ENCODE measurements around the gene APOF.
"Not testable (repeated sequence)": the region's sequence is repeated elsewhere in the genome, so short reads cannot be mapped to it uniquely, and the experiment has no call there.

The APOF gene, protein sequence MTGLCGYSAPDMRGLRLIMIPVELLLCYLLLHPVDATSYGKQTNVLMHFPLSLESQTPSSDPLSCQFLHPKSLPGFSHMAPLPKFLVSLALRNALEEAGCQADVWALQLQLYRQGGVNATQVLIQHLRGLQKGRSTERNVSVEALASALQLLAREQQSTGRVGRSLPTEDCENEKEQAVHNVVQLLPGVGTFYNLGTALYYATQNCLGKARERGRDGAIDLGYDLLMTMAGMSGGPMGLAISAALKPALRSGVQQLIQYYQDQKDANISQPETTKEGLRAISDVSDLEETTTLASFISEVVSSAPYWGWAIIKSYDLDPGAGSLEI

DNA sequence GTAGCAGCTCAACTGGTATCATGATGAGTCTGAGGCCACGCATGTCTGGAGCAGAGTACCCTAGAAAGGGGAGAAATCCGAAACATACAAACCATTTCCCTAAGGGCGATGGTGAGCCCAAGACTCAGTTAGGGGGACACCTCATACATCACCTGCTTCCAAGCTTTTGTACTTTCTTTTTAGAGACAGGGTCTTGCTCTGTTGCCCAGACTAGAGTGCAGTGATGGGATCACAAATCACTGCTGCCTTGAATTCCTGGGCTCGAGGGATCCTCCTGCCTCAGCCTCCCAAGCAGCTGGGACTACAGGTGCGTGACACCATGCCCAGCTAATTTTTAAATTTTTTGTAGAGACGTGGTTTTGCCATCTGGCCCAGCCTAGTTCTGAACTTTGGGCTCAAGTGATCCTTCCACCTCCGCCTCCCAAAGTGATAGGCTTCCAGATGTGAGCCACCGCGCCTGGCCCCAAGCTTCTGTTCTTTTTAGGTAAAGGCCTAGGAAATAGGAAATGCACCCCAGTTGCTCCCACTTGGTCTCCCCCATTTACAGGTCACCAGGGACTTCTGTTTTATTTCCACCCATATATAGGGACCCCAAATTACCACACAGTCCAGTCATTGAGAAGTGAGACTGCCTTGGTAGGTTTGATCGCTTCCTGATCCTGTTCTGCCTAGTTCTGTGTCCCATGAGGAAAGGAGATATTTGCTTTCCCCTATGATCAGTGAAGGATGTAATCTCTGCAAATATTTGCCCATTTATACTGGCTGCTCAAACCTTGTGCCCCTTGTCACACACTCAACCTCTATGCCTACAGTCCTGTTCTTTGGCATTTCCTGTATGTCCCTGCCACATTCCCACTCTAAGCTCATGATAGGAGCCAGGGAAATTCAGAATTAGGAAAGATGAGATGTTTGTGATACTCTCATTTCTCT lies at the start of gene APOF:
Gene APOF, minus strand, starts transcription at position 728 of the 930 bp plus-strand sequence. Its CDS starts 112 bp downstream, at position 616.
- Histone ChIP-seq H3K36me3 (ENCODE audit: control insufficient read depth, low read depth, low read length) (no peaks in the 10 kb centered on the region), H3K4me3 (ENCODE audit: low read length) (no peak within 1 kb of the TSS), H3K9me3 (ENCODE audit: control insufficient read depth, low read depth, low read length) (no peaks in the 10 kb centered on the region), H3K9ac (ENCODE audit: low read length) (no peak within 1 kb of the TSS), H3K4me1 (ENCODE audit: control insufficient read depth, low read depth, low read length) (peaks cover 5% of the 10 kb centered on the region), H3K27me3 (ENCODE audit: control insufficient read depth, insufficient read depth, low read length) (no peaks in the 10 kb centered on the region), H3K27ac (ENCODE audit: low read length) (no peak within 1 kb of the TSS)

DNA sequence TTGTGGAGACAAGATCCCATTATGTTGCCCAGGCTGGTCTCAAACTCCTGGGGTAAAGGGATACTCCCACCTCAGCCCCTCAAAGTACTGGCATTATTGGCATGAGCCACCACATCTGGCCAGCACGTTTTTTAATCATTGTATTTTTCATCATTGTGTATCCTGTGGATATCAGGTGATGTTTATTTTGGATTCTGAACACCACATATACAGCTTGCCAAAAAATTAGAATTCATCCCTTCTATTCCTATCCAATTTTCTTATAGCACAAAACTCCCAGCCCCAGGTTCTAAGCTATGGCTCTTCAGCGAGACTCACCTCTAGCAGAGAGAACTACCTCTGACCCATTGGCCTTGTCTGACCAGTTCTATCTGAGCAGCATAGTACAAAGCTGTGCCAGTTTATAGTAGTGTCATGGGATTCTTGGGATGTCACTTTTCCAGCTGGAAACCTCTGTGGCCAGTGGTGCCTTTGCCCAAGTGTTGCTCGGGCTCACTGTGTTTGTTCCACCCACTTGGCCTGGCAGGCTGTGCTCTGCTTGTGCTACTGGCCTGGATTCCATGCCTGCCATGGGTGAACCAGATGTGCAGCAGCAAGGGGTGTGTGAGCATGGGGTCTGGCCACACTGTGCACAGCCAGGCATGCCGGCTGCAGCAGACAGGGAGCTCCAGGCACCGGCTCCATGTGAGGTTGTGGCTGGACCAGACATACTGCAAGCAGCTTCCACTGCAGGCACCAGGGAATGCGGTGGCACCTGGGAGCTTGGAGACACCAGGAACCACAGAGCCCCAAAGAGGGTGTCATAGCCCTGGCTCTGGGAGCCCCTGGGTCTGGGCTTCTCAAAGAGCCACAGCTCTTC lies 49.4 kb upstream of the APOF start:
- Histone ChIP-seq H3K27me3 (ENCODE audit: control insufficient read depth, insufficient read depth, low read length) (no peaks in the 10 kb centered on the region), H3K9ac (ENCODE audit: low read length) (no peak overlapping the region), H3K4me1 (ENCODE audit: control insufficient read depth, low read depth, low read length) (no peaks in the 10 kb centered on the region), H3K4me3 (ENCODE audit: low read length) (no peak overlapping the region), H3K9me3 (ENCODE audit: control insufficient read depth, low read depth, low read length) (no peaks in the 10 kb centered on the region), H3K36me3 (ENCODE audit: control insufficient read depth, low read depth, low read length) (peaks cover 14% of the 10 kb centered on the region), H3K27ac (ENCODE audit: low read length) (no peak overlapping the region)

DNA sequence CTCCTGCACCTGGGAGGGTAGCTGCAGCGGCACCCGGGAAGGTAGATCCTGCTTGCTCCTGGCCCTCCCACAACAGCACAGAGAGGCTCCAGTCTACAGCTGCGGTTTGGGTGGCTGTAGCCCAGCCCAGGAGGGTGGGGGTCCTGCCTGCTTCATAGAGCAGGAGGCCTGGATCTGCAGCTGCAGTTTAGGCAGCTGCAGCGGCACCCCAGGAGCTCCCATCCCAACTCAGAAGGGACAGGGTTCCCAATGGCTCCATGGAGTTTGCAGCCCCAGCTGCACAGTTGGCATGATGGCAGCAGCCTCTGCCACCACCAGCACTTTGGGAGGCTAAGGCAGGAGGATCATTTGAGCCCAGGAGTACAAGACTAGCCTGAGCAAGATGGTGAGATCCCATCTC lies 48.1 kb upstream of the APOF start:
- H3K36me3 ChIP-seq (ENCODE audit: control insufficient read depth, low read depth, low read length) = peaks cover 5% of the 10 kb centered on the region
- H3K4me1 ChIP-seq (ENCODE audit: control insufficient read depth, low read depth, low read length) = no peaks in the 10 kb centered on the region
- no peak overlapping the region for H3K9ac ChIP-seq (ENCODE audit: low read length)
- no peaks in the 10 kb centered on the region for H3K27me3 ChIP-seq (ENCODE audit: control insufficient read depth, insufficient read depth, low read length)
- H3K27ac ChIP-seq (ENCODE audit: low read length) = no peak overlapping the region
- no peak overlapping the region for H3K4me3 ChIP-seq (ENCODE audit: low read length)
- H3K9me3 ChIP-seq (ENCODE audit: control insufficient read depth, low read depth, low read length) = no peaks in the 10 kb centered on the region

DNA sequence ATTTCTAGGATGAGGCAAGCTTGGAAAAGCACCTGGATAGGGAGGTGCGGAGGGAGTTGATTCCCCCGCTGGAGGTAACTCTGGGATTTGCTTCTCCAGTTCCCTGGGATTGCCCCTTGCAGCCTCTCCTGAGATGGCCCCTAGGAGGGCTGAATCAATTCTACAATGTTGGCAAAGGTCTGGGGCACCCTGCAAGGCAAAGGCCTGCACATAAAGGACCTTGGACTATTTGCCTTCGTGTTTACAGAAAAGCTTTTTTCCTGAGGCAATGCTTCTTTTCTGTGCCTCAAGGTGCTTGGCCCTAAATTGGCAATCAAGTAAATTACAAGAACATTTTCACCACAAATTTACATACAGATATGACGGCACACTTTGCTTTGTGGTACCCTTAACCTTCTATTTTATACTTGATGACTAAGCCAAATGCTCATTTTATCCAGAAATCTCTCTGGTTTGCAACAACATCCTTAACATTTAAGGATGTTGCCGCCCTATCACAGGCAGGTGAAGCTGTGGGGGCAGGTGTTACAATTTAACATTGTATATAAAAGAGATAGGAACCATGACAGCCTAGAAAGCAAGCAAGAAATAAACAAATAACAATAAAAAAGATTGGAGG lies 46.3 kb upstream of the APOF start:
- no peaks in the 10 kb centered on the region for H3K9me3 ChIP-seq (ENCODE audit: control insufficient read depth, low read depth, low read length)
- no peak overlapping the region for H3K27ac ChIP-seq (ENCODE audit: low read length)
- no peaks in the 10 kb centered on the region for H3K4me1 ChIP-seq (ENCODE audit: control insufficient read depth, low read depth, low read length)
- H3K27me3 ChIP-seq (ENCODE audit: control insufficient read depth, insufficient read depth, low read length) = no peaks in the 10 kb centered on the region
- no peaks in the 10 kb centered on the region for H3K36me3 ChIP-seq (ENCODE audit: control insufficient read depth, low read depth, low read length)
- no peak overlapping the region for H3K4me3 ChIP-seq (ENCODE audit: low read length)
- no peak overlapping the region for H3K9ac ChIP-seq (ENCODE audit: low read length)

DNA sequence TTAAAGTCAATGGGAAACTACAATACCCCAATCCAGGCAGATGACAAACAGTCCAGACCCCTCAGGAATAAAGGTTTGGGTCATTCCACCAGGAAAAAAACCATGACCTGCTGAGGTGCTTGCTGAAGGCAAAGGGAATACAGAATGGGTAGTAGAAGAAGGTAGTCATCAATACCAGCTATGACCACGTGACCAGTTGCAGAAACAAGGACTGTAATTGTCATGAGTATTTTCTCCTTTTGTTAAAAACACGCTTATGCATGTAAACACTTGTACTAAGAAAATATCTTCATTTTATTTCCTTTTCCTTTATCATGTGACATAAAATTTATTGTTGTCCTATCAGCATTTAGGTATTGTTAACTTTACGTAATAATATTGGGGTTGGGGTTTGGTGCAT lies 41.6 kb upstream of the APOF start:
- H3K9ac ChIP-seq (ENCODE audit: low read length); H3K9me3 ChIP-seq (ENCODE audit: control insufficient read depth, low read depth, low read length); H3K4me3 ChIP-seq (ENCODE audit: low read length); H3K27ac ChIP-seq (ENCODE audit: low read length); H3K4me1 ChIP-seq (ENCODE audit: control insufficient read depth, low read depth, low read length); H3K36me3 ChIP-seq (ENCODE audit: control insufficient read depth, low read depth, low read length); H3K27me3 ChIP-seq (ENCODE audit: control insufficient read depth, insufficient read depth, low read length): not testable (repeated sequence)

DNA sequence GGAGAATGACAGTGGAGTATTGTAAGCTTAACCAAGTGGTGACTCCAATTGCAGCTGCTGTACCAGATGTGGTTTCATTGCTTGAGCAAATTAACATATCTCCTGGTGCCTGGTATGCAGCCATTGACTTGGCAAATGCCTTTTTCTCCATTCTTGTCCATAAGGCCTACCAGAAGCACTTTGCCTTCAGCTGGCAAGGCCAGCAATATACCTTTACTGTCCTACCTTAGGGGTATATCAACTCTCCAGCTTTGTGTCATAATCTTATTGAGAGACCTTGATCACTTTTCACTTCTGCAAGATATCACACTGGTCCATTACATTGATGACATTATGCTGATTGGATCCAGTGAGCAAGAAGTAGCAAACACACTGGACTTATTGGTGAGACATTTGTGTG lies 39.0 kb upstream of the APOF start:
- not testable (repeated sequence) for H3K9ac ChIP-seq (ENCODE audit: low read length); H3K9me3 ChIP-seq (ENCODE audit: control insufficient read depth, low read depth, low read length); H3K27ac ChIP-seq (ENCODE audit: low read length); H3K27me3 ChIP-seq (ENCODE audit: control insufficient read depth, insufficient read depth, low read length); H3K4me3 ChIP-seq (ENCODE audit: low read length); H3K4me1 ChIP-seq (ENCODE audit: control insufficient read depth, low read depth, low read length); H3K36me3 ChIP-seq (ENCODE audit: control insufficient read depth, low read depth, low read length)

DNA sequence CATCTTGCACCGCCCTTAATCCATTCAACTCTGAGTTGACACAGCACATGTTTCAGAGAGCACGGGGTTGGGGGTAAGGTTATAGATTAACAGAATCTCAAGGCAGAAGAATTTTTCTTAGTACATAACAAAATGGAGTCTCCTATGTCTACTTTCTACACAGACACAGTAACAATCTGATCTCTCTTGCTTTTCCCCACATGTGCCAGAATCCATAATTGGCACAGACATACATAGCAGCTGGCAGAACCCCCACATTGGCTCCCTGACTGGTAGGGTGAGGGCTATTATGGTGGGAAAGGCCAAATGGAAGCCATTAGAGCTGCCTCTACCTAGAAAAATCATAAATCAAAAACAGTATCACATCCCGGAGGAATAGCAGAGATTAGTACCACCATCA lies 38.5 kb upstream of the APOF start:
- H3K9ac ChIP-seq (ENCODE audit: low read length); H3K36me3 ChIP-seq (ENCODE audit: control insufficient read depth, low read depth, low read length): not testable (repeated sequence)

DNA sequence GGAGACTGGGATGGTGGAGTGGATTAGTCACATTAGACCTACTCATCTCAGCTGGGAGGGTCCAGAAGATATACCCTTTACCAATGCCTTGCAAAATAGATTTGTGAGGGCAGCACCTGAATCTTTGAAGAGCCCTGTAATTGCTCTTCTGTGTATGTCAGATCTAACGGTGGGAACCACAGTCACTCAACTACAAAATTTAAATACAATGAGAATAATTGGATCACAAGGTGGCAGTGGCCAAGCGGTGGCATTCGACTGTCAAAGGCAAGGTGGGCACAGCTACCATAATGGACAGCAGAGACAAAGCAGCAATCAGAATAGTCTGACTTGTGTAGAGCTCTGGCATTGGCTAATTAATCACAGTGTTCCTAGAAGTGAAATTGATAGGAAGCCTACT lies 36.8 kb upstream of the APOF start:
- H3K9ac ChIP-seq (ENCODE audit: low read length); H3K9me3 ChIP-seq (ENCODE audit: control insufficient read depth, low read depth, low read length); H3K36me3 ChIP-seq (ENCODE audit: control insufficient read depth, low read depth, low read length); H3K27ac ChIP-seq (ENCODE audit: low read length); H3K4me3 ChIP-seq (ENCODE audit: low read length); H3K27me3 ChIP-seq (ENCODE audit: control insufficient read depth, insufficient read depth, low read length); H3K4me1 ChIP-seq (ENCODE audit: control insufficient read depth, low read depth, low read length): not testable (repeated sequence)

More for the DNA sequence above, 38.5 kb upstream of the APOF start:
- H3K9me3 ChIP-seq (ENCODE audit: control insufficient read depth, low read depth, low read length); H3K27ac ChIP-seq (ENCODE audit: low read length); H3K4me3 ChIP-seq (ENCODE audit: low read length); H3K4me1 ChIP-seq (ENCODE audit: control insufficient read depth, low read depth, low read length); H3K27me3 ChIP-seq (ENCODE audit: control insufficient read depth, insufficient read depth, low read length): not testable (repeated sequence)

DNA sequence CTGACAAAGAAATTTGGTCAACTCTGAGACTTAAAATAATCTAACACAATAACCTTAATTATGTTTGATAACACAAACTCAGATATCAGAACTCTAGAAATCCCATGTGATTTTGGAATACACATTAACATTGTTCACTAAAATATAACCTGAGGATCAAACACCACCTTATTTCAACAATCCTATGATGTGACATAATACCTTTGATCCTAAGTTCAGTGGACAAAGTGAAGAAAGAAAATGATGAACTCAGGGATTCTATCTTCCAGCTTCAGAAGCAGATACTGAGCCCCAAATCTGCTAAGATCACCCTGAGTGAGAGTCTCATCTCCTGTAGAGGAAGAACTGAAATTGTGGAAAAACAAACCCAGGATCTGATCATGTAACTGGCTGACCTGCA lies 35.7 kb upstream of the APOF start:
- Histone ChIP-seq H3K4me3 (ENCODE audit: low read length) (no peak overlapping the region), H3K27ac (ENCODE audit: low read length) (no peak overlapping the region), H3K9me3 (ENCODE audit: control insufficient read depth, low read depth, low read length) (no peaks in the 10 kb centered on the region), H3K27me3 (ENCODE audit: control insufficient read depth, insufficient read depth, low read length) (no peaks in the 10 kb centered on the region), H3K9ac (ENCODE audit: low read length) (no peak overlapping the region), H3K36me3 (ENCODE audit: control insufficient read depth, low read depth, low read length) (no peaks in the 10 kb centered on the region), H3K4me1 (ENCODE audit: control insufficient read depth, low read depth, low read length) (no peaks in the 10 kb centered on the region)

DNA sequence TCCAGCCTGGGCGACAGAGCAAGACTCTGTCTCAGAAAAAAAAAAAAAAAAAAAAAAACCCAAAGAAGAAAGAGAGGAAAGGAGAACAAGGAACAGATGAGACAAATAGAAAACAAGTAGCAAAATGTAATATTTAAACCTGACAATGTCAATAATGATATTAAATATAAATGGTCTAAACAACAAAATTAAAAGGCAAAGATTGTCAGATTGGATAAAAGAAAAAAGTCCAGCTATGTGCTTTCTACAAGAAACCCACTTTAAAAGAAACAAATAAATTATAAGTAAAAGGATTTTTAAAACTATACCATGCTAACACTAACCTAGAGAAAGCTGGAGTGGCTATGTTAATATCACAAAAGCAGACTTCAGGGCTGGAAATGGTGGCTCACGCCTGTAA lies 29.7 kb upstream of the APOF start:
- Histone ChIP-seq H3K36me3 (ENCODE audit: control insufficient read depth, low read depth, low read length) (no peaks in the 10 kb centered on the region), H3K27ac (ENCODE audit: low read length) (no peak overlapping the region), H3K9ac (ENCODE audit: low read length) (no peak overlapping the region), H3K27me3 (ENCODE audit: control insufficient read depth, insufficient read depth, low read length) (no peaks in the 10 kb centered on the region), H3K9me3 (ENCODE audit: control insufficient read depth, low read depth, low read length) (no peaks in the 10 kb centered on the region), H3K4me1 (ENCODE audit: control insufficient read depth, low read depth, low read length) (peaks cover under 1% of the 10 kb centered on the region), H3K4me3 (ENCODE audit: low read length) (no peak overlapping the region)

DNA sequence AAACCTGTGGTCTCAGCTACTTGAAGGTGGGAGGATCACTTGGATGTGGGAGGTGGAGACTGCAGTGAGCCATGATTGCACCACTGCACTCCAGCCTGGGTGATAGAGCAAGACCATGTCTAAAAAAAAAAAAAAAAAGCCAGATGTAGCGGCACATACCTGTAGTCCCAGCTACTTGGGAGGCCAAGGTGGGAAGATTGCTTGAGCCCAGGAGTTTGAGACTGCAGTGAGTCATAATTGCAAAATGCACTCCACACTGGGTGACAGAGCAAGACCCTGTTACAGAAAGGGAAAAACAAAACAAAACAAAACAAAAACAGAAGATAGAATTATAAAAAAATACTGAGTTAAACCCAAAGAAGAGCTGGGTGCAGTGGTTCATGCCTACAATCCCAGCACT lies 29.1 kb upstream of the APOF start:
- no peak overlapping the region for H3K4me3 ChIP-seq (ENCODE audit: low read length)
- no peak overlapping the region for H3K9ac ChIP-seq (ENCODE audit: low read length)
- no peaks in the 10 kb centered on the region for H3K9me3 ChIP-seq (ENCODE audit: control insufficient read depth, low read depth, low read length)
- peaks cover 3% of the 10 kb centered on the region for H3K4me1 ChIP-seq (ENCODE audit: control insufficient read depth, low read depth, low read length)
- no peaks in the 10 kb centered on the region for H3K27me3 ChIP-seq (ENCODE audit: control insufficient read depth, insufficient read depth, low read length)
- H3K36me3 ChIP-seq (ENCODE audit: control insufficient read depth, low read depth, low read length) = no peaks in the 10 kb centered on the region
- no peak overlapping the region for H3K27ac ChIP-seq (ENCODE audit: low read length)

Data from iPS-18a (cell line).